Caco-2 (cell line): ENCODE data around the gene DRAM1. TPM values are rescaled to one million over a fixed set of nuclear protein-coding genes. Genes with fewer than 3 reads are reported as not detected.

Experiments used
- BruUV-seq: library from RNA; stranded (reverse); fragments of 400-500 nt; replicated peaks from 2 replicates; lab custom pipeline; 2021; lab: Mats Ljungman, UMichigan
- CTCF ChIA-PET: fragments of 300-600 bp; sonication (Branson Sonifier 250); formaldehyde crosslinking; loops from one replicate; lab custom pipeline; 2022; ENCODE audit warnings: antibody characterized with exemption; lab: Charles Lee
- POLR2A ChIA-PET: fragments of 300-600 bp; sonication (Branson Sonifier 250); formaldehyde crosslinking; loops from one replicate; lab custom pipeline; 2022; ENCODE audit warnings: antibody characterized with exemption; lab: Charles Lee
- DNase-seq, 2 experiments: peaks; one replicate each; pipeline versions ENCODE4 v3.0.0 to v3.0.0-alpha.2; 2020 to 2022
- H3K27me3 ChIP-seq: replicated peaks from 2 replicates; pipeline ENCODE4 v1.6.0; 2011; ENCODE audit warnings: low read length; ENCODE audit not compliant: control insufficient read depth, insufficient read depth
- H3K36me3 ChIP-seq: 2 replicates; pipeline ENCODE4 v1.5.1; 2011; ENCODE audit warnings: low read length; ENCODE audit not compliant: control insufficient read depth, insufficient read depth
- H3K4me1 ChIP-seq: fragments of 250-450 bp; sonication (Bioruptor Pico); 2 replicates; pipeline ENCODE4 v1.5.1; 2020; ENCODE audit warnings: mild to moderate bottlenecking
- H3K4me3 ChIP-seq: 2 replicates; pipeline ENCODE4 v1.5.1; 2011; ENCODE audit warnings: low read depth, mild to moderate bottlenecking, control low read depth, low read length
- H3K9me3 ChIP-seq: fragments of 250-450 bp; sonication (Bioruptor Pico); 2 replicates; pipeline ENCODE4 v1.5.1; 2020; ENCODE audit warnings: mild to moderate bottlenecking, moderate library complexity
- H3K27ac Mint-ChIP-seq: one replicate; pipeline ENCODE4 v1.8.0; 2022; ENCODE audit warnings: mixed read lengths; ENCODE audit not compliant: unreplicated experiment
- H3K27me3 Mint-ChIP-seq: one replicate; pipeline ENCODE4 v1.8.0; 2022; ENCODE audit warnings: mixed read lengths; ENCODE audit not compliant: insufficient read depth, unreplicated experiment
- H3K36me3 Mint-ChIP-seq: one replicate; pipeline ENCODE4 v1.8.0; 2022; ENCODE audit warnings: mild to moderate bottlenecking, mixed read lengths; ENCODE audit not compliant: insufficient read depth, unreplicated experiment
- H3K4me1 Mint-ChIP-seq: one replicate; pipeline ENCODE4 v1.8.0; 2022; ENCODE audit warnings: low read depth, mixed read lengths; ENCODE audit not compliant: unreplicated experiment
- H3K4me3 Mint-ChIP-seq: one replicate; pipeline ENCODE4 v1.8.0; 2022; ENCODE audit warnings: mild to moderate bottlenecking, moderate library complexity, mixed read lengths; ENCODE audit not compliant: unreplicated experiment
- H3K9me3 Mint-ChIP-seq: one replicate; pipeline ENCODE4 v1.8.0; 2022; ENCODE audit warnings: mixed read lengths; ENCODE audit not compliant: unreplicated experiment
- intact Hi-C: fragments of 100-400 bp; cut with micrococcal nuclease; formaldehyde crosslinking; loops from one replicate; pipeline ENCODE4 v1.10.0; 2022; ENCODE audit not compliant: unreplicated experiment
- total RNA-seq: library from RNA; stranded (reverse); gene quantifications from 2 replicates; pipeline ENCODE4 v1.2.3, GENCODE V29; 2022
- TF ChIP-seq, protein P1 (sequence below), 2 experiments: fragments of 200-600 bp in 1 of 2; IDR thresholded peaks; 1 replicate in 1 of 2; 2 replicates in 1 of 2; pipeline versions ENCODE4 v1.5.1 to v1.8.0; 2011 to 2022; ENCODE audit warnings: antibody characterized with exemption in 1 of 2, control low read depth in 1 of 2, inconsistent platforms in 1 of 2, low read depth in 1 of 2, low read length in 1 of 2, mild to moderate bottlenecking in 1 of 2, moderate library complexity in 1 of 2; ENCODE audit not compliant: insufficient read depth in 1 of 2, severe bottlenecking in 1 of 2, unreplicated experiment in 1 of 2

The DRAM1 gene
- total RNA-seq, 1 experiment from 2014 or later = 46.4 TPM

- no peaks in the 10 kb centered on the region for H3K9me3 ChIP-seq
- H3K27me3 ChIP-seq = no peaks in the 10 kb centered on the region
- no peaks in the 10 kb centered on the region; the same call in 1 of the 2 replicates for H3K36me3 ChIP-seq
- no peak overlapping the region for H3K4me3 ChIP-seq
- Mint-ChIP-seq H3K9me3 (no peaks in the 10 kb centered on the region), H3K4me1 (peaks cover 20% of the 10 kb centered on the region), H3K27ac (no peak overlapping the region), H3K4me3 (no peak overlapping the region), H3K36me3 (peaks cover 23% of the 10 kb centered on the region), H3K27me3 (no peaks in the 10 kb centered on the region)
- BruUV-seq = no TSS peak
- no peaks in the 10 kb centered on the region for H3K4me1 ChIP-seq
- TF ChIP-seq, protein P1, sequence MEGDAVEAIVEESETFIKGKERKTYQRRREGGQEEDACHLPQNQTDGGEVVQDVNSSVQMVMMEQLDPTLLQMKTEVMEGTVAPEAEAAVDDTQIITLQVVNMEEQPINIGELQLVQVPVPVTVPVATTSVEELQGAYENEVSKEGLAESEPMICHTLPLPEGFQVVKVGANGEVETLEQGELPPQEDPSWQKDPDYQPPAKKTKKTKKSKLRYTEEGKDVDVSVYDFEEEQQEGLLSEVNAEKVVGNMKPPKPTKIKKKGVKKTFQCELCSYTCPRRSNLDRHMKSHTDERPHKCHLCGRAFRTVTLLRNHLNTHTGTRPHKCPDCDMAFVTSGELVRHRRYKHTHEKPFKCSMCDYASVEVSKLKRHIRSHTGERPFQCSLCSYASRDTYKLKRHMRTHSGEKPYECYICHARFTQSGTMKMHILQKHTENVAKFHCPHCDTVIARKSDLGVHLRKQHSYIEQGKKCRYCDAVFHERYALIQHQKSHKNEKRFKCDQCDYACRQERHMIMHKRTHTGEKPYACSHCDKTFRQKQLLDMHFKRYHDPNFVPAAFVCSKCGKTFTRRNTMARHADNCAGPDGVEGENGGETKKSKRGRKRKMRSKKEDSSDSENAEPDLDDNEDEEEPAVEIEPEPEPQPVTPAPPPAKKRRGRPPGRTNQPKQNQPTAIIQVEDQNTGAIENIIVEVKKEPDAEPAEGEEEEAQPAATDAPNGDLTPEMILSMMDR (IDR thresholded peaks at IDR 0.05; ENCODE audit: insufficient read depth in 1 of 2, low read depth in 1 of 2, low read length in 1 of 2, severe bottlenecking in 1 of 2, unreplicated experiment in 1 of 2) = no peak
- intact Hi-C loops = no loop called here
- ChIA-PET CTCF (no interaction called here), POLR2A (no interaction called here)
- DNase-seq = no peak
Observed at GRCh38 chr12:101885912-101886561, 8.7 kb downstream of the DRAM1 start.

DNA sequence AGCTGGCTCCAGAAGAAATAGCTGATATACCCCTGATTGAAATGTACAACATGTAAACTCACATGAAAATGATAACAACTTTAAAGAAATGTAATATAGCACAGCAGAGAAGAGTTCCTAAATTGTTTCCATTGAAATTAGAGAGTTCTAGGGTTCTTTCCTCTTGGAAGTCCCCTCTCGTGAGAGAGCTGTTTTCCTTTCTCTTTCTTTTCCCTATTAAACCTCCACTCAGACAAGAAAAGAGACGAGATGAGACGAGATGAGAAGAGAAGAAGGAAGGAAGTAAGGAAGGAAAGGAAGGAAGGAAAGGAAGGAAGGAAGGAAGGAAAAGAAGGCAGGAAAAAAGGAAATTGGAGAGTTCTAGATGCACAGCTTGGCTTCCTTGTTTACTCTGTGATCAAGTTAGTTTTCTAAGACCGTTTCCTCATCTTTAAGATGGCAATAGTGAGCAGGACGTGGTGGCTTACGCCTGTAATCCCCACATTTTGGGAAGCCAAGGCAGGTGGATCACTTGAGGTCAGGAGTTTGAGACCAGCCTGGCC lies 11.9 kb downstream of the DRAM1 start:
- H3K4me1 ChIP-seq = peaks cover 10% of the 10 kb centered on the region
- intact Hi-C loops = no loop called here
- POLR2A ChIA-PET = no interaction called here

DNA sequence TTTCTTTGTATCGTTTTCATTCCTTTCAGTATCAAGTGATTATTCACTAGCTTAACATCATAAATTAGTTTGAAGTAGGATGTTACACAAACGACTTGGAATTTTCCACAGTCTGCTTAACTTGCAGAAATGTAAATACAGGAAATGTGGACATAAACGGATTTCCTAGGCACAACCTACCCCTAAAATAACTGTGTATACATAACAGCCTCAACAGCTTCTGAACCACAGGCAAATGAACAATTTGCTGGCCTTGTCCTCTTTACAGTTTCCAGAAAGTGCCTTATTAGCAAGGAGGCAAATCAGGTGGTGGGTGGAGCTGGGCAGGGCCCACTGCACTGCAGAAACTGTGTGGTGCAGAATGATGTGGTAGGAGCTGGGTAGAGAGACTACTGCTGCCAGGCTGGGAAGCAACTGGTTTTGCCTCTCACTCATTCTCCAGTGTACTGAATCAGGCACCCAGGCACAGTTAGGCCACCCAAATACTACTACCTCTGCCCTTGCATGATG lies 14.1 kb downstream of the DRAM1 start:
- Mint-ChIP-seq H3K36me3 (peaks cover 14% of the 10 kb centered on the region), H3K4me1 (peaks cover 7% of the 10 kb centered on the region), H3K4me3 (no peak overlapping the region), H3K27me3 (no peaks in the 10 kb centered on the region), H3K9me3 (no peaks in the 10 kb centered on the region), H3K27ac (no peak overlapping the region)
- intact Hi-C loops = no loop called here
- ChIA-PET CTCF (interaction anchor here (1.4 kb wide), 1 partner anchor 14 kb away, joined by 6 read pairs; the partner anchor contains the start of gene DRAM1), POLR2A (interaction anchor here (0.7 kb wide), 1 partner anchor 114 kb away, joined by 3 read pairs; no protein-coding TSS in a partner anchor)
- no peaks in the 10 kb centered on the region for H3K9me3 ChIP-seq
- no TSS peak for BruUV-seq
- no peaks in the 10 kb centered on the region for H3K36me3 ChIP-seq
- peaks cover 10% of the 10 kb centered on the region for H3K4me1 ChIP-seq
- H3K27me3 ChIP-seq = no peaks in the 10 kb centered on the region
- TF ChIP-seq, protein P1 (IDR thresholded peaks at IDR 0.05; ENCODE audit: insufficient read depth in 1 of 2, low read depth in 1 of 2, low read length in 1 of 2, severe bottlenecking in 1 of 2, unreplicated experiment in 1 of 2) = no peak
- no peak overlapping the region for H3K4me3 ChIP-seq
- DNase-seq = peak in 1 of 2 experiments; percentile 11

More for the DNA sequence above, 11.9 kb downstream of the DRAM1 start:
- TF ChIP-seq, protein P1 (IDR thresholded peaks at IDR 0.05; ENCODE audit: insufficient read depth in 1 of 2, low read depth in 1 of 2, low read length in 1 of 2, severe bottlenecking in 1 of 2, unreplicated experiment in 1 of 2) = no peak
- Mint-ChIP-seq H3K4me1 (peaks cover 11% of the 10 kb centered on the region), H3K27ac (no peak overlapping the region), H3K36me3 (peaks cover 18% of the 10 kb centered on the region), H3K27me3 (no peaks in the 10 kb centered on the region), H3K4me3 (no peak overlapping the region), H3K9me3 (no peaks in the 10 kb centered on the region)
- CTCF ChIA-PET = no interaction called here
- H3K9me3 ChIP-seq = no peaks in the 10 kb centered on the region
- no peak overlapping the region for H3K4me3 ChIP-seq
- BruUV-seq = no TSS peak
- H3K36me3 ChIP-seq = no peaks in the 10 kb centered on the region
- no peaks in the 10 kb centered on the region for H3K27me3 ChIP-seq
- DNase-seq = no peak
